ENCODE data around the gene CYP8B1. TPM values are rescaled to one million over a fixed set of nuclear protein-coding genes. Genes with fewer than 3 reads are reported as not detected.

CYP8B1 gene
- total and polyA plus RNA-seq, 2 of the 13 experiments (the other 11 are each of a cell fraction or from before 2014, with no cell fraction given): 0.58 to 2.0 TPM

DNA sequence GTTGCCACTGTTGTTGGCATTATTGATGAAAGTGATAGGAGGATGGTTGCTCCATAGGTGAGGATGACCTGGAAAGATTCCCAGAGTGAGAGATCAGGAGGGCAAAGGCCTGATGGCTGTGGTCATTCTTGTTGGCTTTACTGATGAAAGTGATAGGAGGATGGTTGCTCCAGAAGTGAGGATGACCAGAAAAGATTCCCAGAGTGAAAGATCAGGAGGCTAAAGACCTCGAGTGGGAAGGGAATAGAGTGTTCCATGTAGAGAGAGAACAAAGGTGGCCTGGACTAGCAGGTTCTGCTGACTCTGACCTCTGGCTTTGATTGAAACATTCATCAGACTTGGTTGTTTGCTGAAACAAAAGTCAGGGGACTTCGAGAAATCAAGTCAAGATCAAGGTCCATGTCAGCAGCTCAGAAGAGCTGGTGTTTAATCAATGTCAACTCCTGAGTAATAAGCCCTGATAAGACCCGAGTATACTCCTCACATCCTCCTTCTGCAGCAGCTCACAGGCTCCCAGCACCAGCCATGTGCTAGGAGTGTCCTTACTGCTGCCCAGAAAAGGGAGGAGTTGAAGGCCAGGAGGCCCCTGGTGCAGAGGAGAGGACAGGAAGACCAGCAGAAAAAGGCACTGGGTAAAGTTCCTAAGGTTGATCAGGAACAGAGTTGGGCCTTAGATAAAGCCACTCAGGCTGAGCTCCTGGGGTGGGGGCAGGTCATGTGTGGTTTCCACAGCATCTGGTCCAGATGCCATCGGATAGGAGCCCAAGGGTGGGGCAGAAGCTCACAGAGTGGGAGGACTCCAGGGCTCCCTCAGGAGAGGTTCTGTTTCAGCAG is 19.9 kb downstream of the CYP8B1 start (continued):
- TF ChIP-seq HNF4A (CRISPR knock-in tag; IDR thresholded peaks at IDR 0.05) (peak; percentile 93), IKZF4 (CRISPR knock-in tag; IDR thresholded peaks at IDR 0.05; ENCODE audit: borderline replicate concordance, low read depth, not compliant biosample characterization) (no peak), STAG1 (CRISPR knock-in tag; IDR thresholded peaks at IDR 0.05) (no peak; the same call in 1 of the 2 replicates), ATAD3A (CRISPR knock-in tag; IDR thresholded peaks at IDR 0.05) (no peak), ZNF24 (IDR thresholded peaks at IDR 0.05) (no peak), SNAI1 (CRISPR knock-in tag; IDR thresholded peaks at IDR 0.05; ENCODE audit: borderline replicate concordance) (no peak), TBL1XR1 (IDR thresholded peaks at IDR 0.05; ENCODE audit: borderline replicate concordance, low read length, partially characterized antibody) (peak; percentile 80), ZNF589 (CRISPR knock-in tag; conservative IDR thresholded peaks at IDR 0.05) (no peak; the same call in 1 of the 2 replicates), STAT5B (CRISPR knock-in tag; IDR thresholded peaks at IDR 0.05) (no peak), CC2D1A (CRISPR knock-in tag; IDR thresholded peaks at IDR 0.05) (no peak), CBX2 (IDR thresholded peaks at IDR 0.05; ENCODE audit: low read depth, low read length) (no peak), CBX2 (CRISPR knock-in tag; IDR thresholded peaks at IDR 0.05; ENCODE audit: low read depth) (0 out of 2 replicates have a peak, but pooled peaks have one; percentile 48), ZKSCAN1 (IDR thresholded peaks at IDR 0.05; ENCODE audit: low read length) (no peak), ZNF841 (CRISPR knock-in tag; IDR thresholded peaks at IDR 0.05; ENCODE audit: borderline replicate concordance) (no peak), ZNF10 (CRISPR knock-in tag; IDR thresholded peaks at IDR 0.05; ENCODE audit: borderline replicate concordance, low read depth) (no peak), REXO4 (CRISPR knock-in tag; IDR thresholded peaks at IDR 0.05; ENCODE audit: borderline replicate concordance) (no peak), CENPT (CRISPR knock-in tag; IDR thresholded peaks at IDR 0.05; ENCODE audit: low read depth) (no peak), ZNF326 (CRISPR knock-in tag; IDR thresholded peaks at IDR 0.05; ENCODE audit: borderline replicate concordance) (no peak), ATM (IDR thresholded peaks at IDR 0.05; ENCODE audit: borderline replicate concordance) (no peak), PAF1 (CRISPR knock-in tag; IDR thresholded peaks at IDR 0.05) (no peak), PITX1 (CRISPR knock-in tag; IDR thresholded peaks at IDR 0.05) (peak; percentile 72), CEBPB (IDR thresholded peaks at IDR 0.05; ENCODE audit: borderline replicate concordance, low read depth, low read length) (peak; percentile 95), RFX3 (CRISPR knock-in tag; IDR thresholded peaks at IDR 0.05) (no peak)
- TF ChIP-seq, protein P1, sequence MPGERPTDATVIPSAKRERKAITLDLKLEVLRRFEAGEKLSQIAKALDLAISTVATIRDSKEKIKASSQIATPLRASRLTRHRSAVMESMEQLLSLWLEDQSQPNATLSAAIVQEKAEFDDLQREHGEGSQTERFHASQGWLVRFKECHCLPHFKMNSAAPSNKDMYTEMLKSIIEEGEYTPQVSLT (CRISPR knock-in tag; IDR thresholded peaks at IDR 0.05; ENCODE audit: borderline replicate concordance, low read depth): no peak
- TF ChIP-seq, protein P2, sequence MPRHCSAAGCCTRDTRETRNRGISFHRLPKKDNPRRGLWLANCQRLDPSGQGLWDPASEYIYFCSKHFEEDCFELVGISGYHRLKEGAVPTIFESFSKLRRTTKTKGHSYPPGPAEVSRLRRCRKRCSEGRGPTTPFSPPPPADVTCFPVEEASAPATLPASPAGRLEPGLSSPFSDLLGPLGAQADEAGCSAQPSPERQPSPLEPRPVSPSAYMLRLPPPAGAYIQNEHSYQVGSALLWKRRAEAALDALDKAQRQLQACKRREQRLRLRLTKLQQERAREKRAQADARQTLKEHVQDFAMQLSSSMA (CRISPR knock-in tag; IDR thresholded peaks at IDR 0.05): no peak
- TF ChIP-seq, protein P3, sequence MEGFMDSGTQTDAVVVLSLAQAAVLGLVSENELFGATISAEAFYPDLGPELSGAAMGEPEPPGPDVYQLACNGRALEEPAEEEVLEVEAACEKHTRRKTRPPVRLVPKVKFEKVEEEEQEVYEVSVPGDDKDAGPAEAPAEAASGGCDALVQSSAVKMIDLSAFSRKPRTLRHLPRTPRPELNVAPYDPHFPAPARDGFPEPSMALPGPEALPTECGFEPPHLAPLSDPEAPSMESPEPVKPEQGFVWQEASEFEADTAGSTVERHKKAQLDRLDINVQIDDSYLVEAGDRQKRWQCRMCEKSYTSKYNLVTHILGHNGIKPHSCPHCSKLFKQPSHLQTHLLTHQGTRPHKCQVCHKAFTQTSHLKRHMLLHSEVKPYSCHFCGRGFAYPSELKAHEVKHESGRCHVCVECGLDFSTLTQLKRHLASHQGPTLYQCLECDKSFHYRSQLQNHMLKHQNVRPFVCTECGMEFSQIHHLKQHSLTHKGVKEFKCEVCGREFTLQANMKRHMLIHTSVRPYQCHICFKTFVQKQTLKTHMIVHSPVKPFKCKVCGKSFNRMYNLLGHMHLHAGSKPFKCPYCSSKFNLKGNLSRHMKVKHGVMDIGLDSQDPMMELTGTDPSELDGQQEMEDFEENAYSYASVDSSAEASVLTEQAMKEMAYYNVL (CRISPR knock-in tag; IDR thresholded peaks at IDR 0.05; ENCODE audit: borderline replicate concordance): peak; percentile 97

Data from HepG2 (cell line).